ENCODE measurements around the gene SCUBE1. TPM values are rescaled to one million over a fixed set of nuclear protein-coding genes. Genes with fewer than 3 reads are reported as not detected.

Gene SCUBE1
- total RNA-seq, 2 experiments from 2014 or later: not detected

- Mint-ChIP-seq H3K36me3 (ENCODE audit: low read depth) (no peaks in the 10 kb centered on the region), H3K9me3 (ENCODE audit: low read depth) (no peaks in the 10 kb centered on the region), H3K27me3 (no peaks in the 10 kb centered on the region), H3K27ac (no peak overlapping the region), H3K4me1 (no peaks in the 10 kb centered on the region), H3K4me3 (no peak overlapping the region)
- ATAC-seq (no peak), DNase-seq (no peak)
- intact Hi-C loops (cut with DNase I, micrococcal nuclease): no loop called here
- ChIA-PET CTCF (no interaction called here), POLR2A (no interaction called here)
These were observed 145.0 kb downstream of the SCUBE1 start for GRCh38 chr22:43198126-43198525.

GRCh38 chr22:43197271-43197941, 145.8 kb downstream of the SCUBE1 start:
- H3K9me3 Mint-ChIP-seq (ENCODE audit: low read depth): no peaks in the 10 kb centered on the region
- no peak overlapping the region for H3K4me3 Mint-ChIP-seq
- ATAC-seq: no peak
- POLR2A ChIA-PET: no interaction called here
- H3K27ac Mint-ChIP-seq: no peak overlapping the region
- intact Hi-C loops (cut with DNase I, micrococcal nuclease): no loop called here
- no peaks in the 10 kb centered on the region for H3K4me1 Mint-ChIP-seq
- no peaks in the 10 kb centered on the region for H3K36me3 Mint-ChIP-seq (ENCODE audit: low read depth)
- CTCF ChIA-PET: no interaction called here
- no peaks in the 10 kb centered on the region for H3K27me3 Mint-ChIP-seq
- no peak for DNase-seq

GRCh38 chr22:43191831-43192230, 151.3 kb downstream of the SCUBE1 start:
- Mint-ChIP-seq H3K36me3 (ENCODE audit: low read depth) (no peaks in the 10 kb centered on the region), H3K27me3 (no peaks in the 10 kb centered on the region), H3K27ac (no peak overlapping the region), H3K9me3 (ENCODE audit: low read depth) (no peaks in the 10 kb centered on the region), H3K4me1 (peaks cover 6% of the 10 kb centered on the region), H3K4me3 (no peak overlapping the region)
- DNase-seq: no peak
- ChIA-PET POLR2A (no interaction called here), CTCF (interaction anchor here (0.6 kb wide), 1 partner anchor 374 kb away, joined by 3 read pairs; no protein-coding TSS in a partner anchor)
- intact Hi-C loops (cut with DNase I, micrococcal nuclease): no loop called here
- ATAC-seq: no peak

- ChIA-PET CTCF (no interaction called here), POLR2A (interaction anchor here (0.5 kb wide), 1 partner anchor 1099 kb away, joined by 3 read pairs; the partner anchor contains the start of gene NDUFA6)
- intact Hi-C loops (cut with DNase I, micrococcal nuclease): loop anchor here in 1 of 2 experiments (5.0 kb wide), 2 partner anchors 623 to 1308 kb away; partner anchors contain the start of genes EFCAB6 and RTL6
- no peak for DNase-seq
- Mint-ChIP-seq H3K27me3 (no peaks in the 10 kb centered on the region), H3K27ac (peak overlapping the region; percentile 70), H3K4me3 (peak overlapping the region; percentile 37), H3K4me1 (peaks cover 21% of the 10 kb centered on the region), H3K36me3 (ENCODE audit: low read depth) (peaks cover 7% of the 10 kb centered on the region), H3K9me3 (ENCODE audit: low read depth) (no peaks in the 10 kb centered on the region)
- no peak for ATAC-seq
These were observed 154.2 kb downstream of the SCUBE1 start for GRCh38 chr22:43188829-43189545.

- H3K4me3 Mint-ChIP-seq: peak overlapping the region; percentile 83
- H3K9me3 Mint-ChIP-seq (ENCODE audit: low read depth): no peaks in the 10 kb centered on the region
- ATAC-seq (peak; percentile 96), DNase-seq (peak; percentile 98)
- H3K36me3 Mint-ChIP-seq (ENCODE audit: low read depth): peaks cover 13% of the 10 kb centered on the region
- ChIA-PET CTCF (interaction anchor here (0.5 to 1.4 kb wide), 6 partner anchors 25 to 806 kb away, joined by 3 to 4 read pairs (median 3); no protein-coding TSS in a partner anchor), POLR2A (interaction anchor here (0.6 to 1.2 kb wide), 4 partner anchors 35 to 572 kb away, joined by 3 to 4 read pairs (median 4); partner anchors contain the start of gene TSPO)
- H3K27me3 Mint-ChIP-seq: no peaks in the 10 kb centered on the region
- peaks cover 23% of the 10 kb centered on the region for H3K4me1 Mint-ChIP-seq
- intact Hi-C loops (cut with DNase I, micrococcal nuclease): loop anchor here (1.0 to 5.0 kb wide), 14 partner anchors 36 to 1310 kb away; partner anchors contain the start of genes MCAT (in 2 of the 2), ARFGAP3 (in 1 of the 2), BIK (in 1 of the 2) and CYB5R3 (in 1 of the 2)
- peak overlapping the region; percentile 93 for H3K27ac Mint-ChIP-seq
These were observed 155.7 kb downstream of the SCUBE1 start for GRCh38 chr22:43187171-43188099.

- POLR2A ChIA-PET: interaction anchor here (0.6 kb wide), 1 partner anchor 571 kb away, joined by 4 read pairs; no protein-coding TSS in a partner anchor
- ATAC-seq (peak; percentile 21), DNase-seq (peak; percentile 81)
- Mint-ChIP-seq H3K36me3 (ENCODE audit: low read depth) (peaks cover 19% of the 10 kb centered on the region), H3K27me3 (no peaks in the 10 kb centered on the region), H3K4me1 (peaks cover 23% of the 10 kb centered on the region), H3K4me3 (peak within 1 kb of the TSS; percentile 83), H3K27ac (peak within 1 kb of the TSS; percentile 93), H3K9me3 (ENCODE audit: low read depth) (no peaks in the 10 kb centered on the region)
- CTCF ChIA-PET: interaction anchor here (0.6 to 0.9 kb wide), 3 partner anchors 17 to 803 kb away, joined by 3 read pairs; no protein-coding TSS in a partner anchor
- intact Hi-C loops (cut with DNase I, micrococcal nuclease): loop anchor here (1.0 to 5.0 kb wide), 14 partner anchors 35 to 1311 kb away; partner anchors contain the start of genes MCAT (in 2 of the 2), ARFGAP3 (in 1 of the 2), BIK (in 1 of the 2) and CYB5R3 (in 1 of the 2)
These were observed 156.7 kb downstream of the SCUBE1 start, which contains the start of gene TTLL12 for GRCh38 chr22:43186272-43187170. TTLL12 (minus strand) TSS chr22:43187134; CDS start chr22:43187069, 65 bp downstream.

GRCh38 chr22:43185860-43186261, 157.3 kb downstream of the SCUBE1 start:
- peaks cover 22% of the 10 kb centered on the region for H3K36me3 Mint-ChIP-seq (ENCODE audit: low read depth)
- POLR2A ChIA-PET: interaction anchor here (0.7 kb wide), 1 partner anchor 571 kb away, joined by 3 read pairs; the partner anchor contains the start of gene POLDIP3
- ATAC-seq: no peak
- no peak overlapping the region for H3K27ac Mint-ChIP-seq
- intact Hi-C loops (cut with DNase I, micrococcal nuclease): loop anchor here (2.0 to 5.0 kb wide), 5 partner anchors 43 to 1311 kb away; partner anchors contain the start of genes BIK (in 1 of the 2), EFCAB6 (in 1 of the 2), MCAT (in 1 of the 2) and RTL6 (in 1 of the 2)
- H3K4me3 Mint-ChIP-seq: peak overlapping the region; percentile 81
- CTCF ChIA-PET: interaction anchor here (0.9 kb wide), 1 partner anchor 37 kb away, joined by 3 read pairs; no protein-coding TSS in a partner anchor
- no peaks in the 10 kb centered on the region for H3K27me3 Mint-ChIP-seq
- no peaks in the 10 kb centered on the region for H3K9me3 Mint-ChIP-seq (ENCODE audit: low read depth)
- peaks cover 23% of the 10 kb centered on the region for H3K4me1 Mint-ChIP-seq
- DNase-seq: no peak

- CTCF ChIA-PET: no interaction called here
- Mint-ChIP-seq H3K27me3 (no peaks in the 10 kb centered on the region), H3K9me3 (ENCODE audit: low read depth) (no peaks in the 10 kb centered on the region)
These were observed 159.5 kb downstream of the SCUBE1 start for GRCh38 chr22:43183496-43184277.

GRCh38 chr22:43182726-43183125, 160.4 kb downstream of the SCUBE1 start:
- no peak overlapping the region for H3K27ac Mint-ChIP-seq
- no peaks in the 10 kb centered on the region for H3K27me3 Mint-ChIP-seq
- intact Hi-C loops (cut with DNase I, micrococcal nuclease): no loop called here
- peaks cover 17% of the 10 kb centered on the region for H3K4me1 Mint-ChIP-seq
- H3K36me3 Mint-ChIP-seq (ENCODE audit: low read depth): peaks cover 49% of the 10 kb centered on the region
- ChIA-PET CTCF (no interaction called here), POLR2A (no interaction called here)
- no peaks in the 10 kb centered on the region for H3K9me3 Mint-ChIP-seq (ENCODE audit: low read depth)
- ATAC-seq: no peak
- no peak for DNase-seq
- no peak overlapping the region for H3K4me3 Mint-ChIP-seq

More at GRCh38 chr22:43183496-43184277, 159.5 kb downstream of the SCUBE1 start:
- H3K4me1 Mint-ChIP-seq: peaks cover 19% of the 10 kb centered on the region
- ATAC-seq (no peak), DNase-seq (no peak)
- peaks cover 40% of the 10 kb centered on the region for H3K36me3 Mint-ChIP-seq (ENCODE audit: low read depth)
- peak overlapping the region; percentile 66 for H3K27ac Mint-ChIP-seq
- H3K4me3 Mint-ChIP-seq: peak overlapping the region; percentile 52
- intact Hi-C loops (cut with DNase I, micrococcal nuclease): no loop called here
- POLR2A ChIA-PET: no interaction called here

Data from activated CD4-positive, alpha-beta T cell treated with anti-CD3 and anti-CD28 coated beads for 36 hours (primary cell).